ENCODE results near the gene GAGE2A. TPM values are rescaled to one million over a fixed set of nuclear protein-coding genes. Genes with fewer than 3 reads are reported as not detected.
"Not testable (repeated sequence)": the region's sequence is repeated elsewhere in the genome, so short reads cannot be mapped to it uniquely, and the experiment has no call there.

Gene GAGE2A, protein sequence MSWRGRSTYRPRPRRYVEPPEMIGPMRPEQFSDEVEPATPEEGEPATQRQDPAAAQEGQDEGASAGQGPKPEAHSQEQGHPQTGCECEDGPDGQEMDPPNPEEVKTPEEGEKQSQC
- total RNA-seq = not detected

DNA sequence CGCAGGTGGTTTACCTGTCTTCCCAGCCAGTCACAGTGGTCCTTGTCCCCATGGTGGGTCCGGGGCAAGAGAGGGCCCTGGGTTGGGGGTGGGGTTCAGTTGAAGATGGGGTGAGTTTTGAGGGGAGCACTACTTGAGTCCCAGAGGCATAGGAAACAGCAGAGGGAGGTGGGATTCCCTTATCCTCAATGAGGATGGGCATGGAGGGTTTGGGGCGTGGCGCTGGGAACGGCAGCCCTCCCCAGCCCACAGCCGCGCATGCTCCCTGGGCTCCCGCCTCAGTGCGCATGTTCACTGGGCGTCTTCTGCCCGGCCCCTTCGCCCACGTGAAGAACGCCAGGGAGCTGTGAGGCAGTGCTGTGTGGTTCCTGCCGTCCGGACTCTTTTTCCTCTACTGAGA is at the start of gene GAGE2A:
Gene GAGE2A, plus strand, starts transcription at position 301 of the 400 bp plus-strand sequence. CDS start 1,155 bp downstream, outside the sequence.
- ATAC-seq; DNase-seq (ENCODE audit: low spot score in 2 of 2): not testable (repeated sequence)

GRCh38 chrX:49541433-49541832 is 47.9 kb upstream of the GAGE2A start, which contains the start of gene GAGE12D:
Gene GAGE12D, plus strand, starts transcription at chrX:49541733. Its CDS starts 1,155 bp downstream, at chrX:49542888.
- H3K27ac Mint-ChIP-seq; H3K36me3 Mint-ChIP-seq; H3K9me3 Mint-ChIP-seq; DNase-seq (ENCODE audit: low spot score in 2 of 2); ATAC-seq: not testable (repeated sequence)

More for the DNA sequence above, at the start of gene GAGE2A:
- H3K9me3 Mint-ChIP-seq, H3K36me3 Mint-ChIP-seq, H3K27ac Mint-ChIP-seq: not testable (repeated sequence)

GRCh38 chrX:49550989-49551388 is 38.3 kb upstream of the GAGE2A start, which contains the start of gene GAGE12E:
Gene GAGE12E, plus strand, starts transcription at chrX:49551289. Its CDS starts 1,155 bp downstream, at chrX:49552444.
- H3K36me3 Mint-ChIP-seq; ATAC-seq; H3K9me3 Mint-ChIP-seq; DNase-seq (ENCODE audit: low spot score in 2 of 2); H3K27ac Mint-ChIP-seq: not testable (repeated sequence)

DNA sequence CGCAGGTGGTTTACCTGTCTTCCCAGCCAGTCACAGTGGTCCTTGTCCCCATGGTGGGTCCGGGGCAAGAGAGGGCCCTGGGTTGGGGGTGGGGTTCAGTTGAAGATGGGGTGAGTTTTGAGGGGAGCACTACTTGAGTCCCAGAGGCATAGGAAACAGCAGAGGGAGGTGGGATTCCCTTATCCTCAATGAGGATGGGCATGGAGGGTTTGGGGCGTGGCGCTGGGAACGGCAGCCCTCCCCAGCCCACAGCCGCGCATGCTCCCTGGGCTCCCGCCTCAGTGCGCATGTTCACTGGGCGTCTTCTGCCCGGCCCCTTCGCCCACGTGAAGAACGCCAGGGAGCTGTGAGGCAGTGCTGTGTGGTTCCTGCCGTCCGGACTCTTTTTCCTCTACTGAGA is 28.8 kb upstream of the GAGE2A start, which contains the start of gene GAGE12F:
Gene GAGE12F, plus strand, starts transcription at position 301 of the 400 bp plus-strand sequence. CDS start 1,155 bp downstream, outside the sequence.
- DNase-seq (ENCODE audit: low spot score in 2 of 2); H3K36me3 Mint-ChIP-seq; H3K9me3 Mint-ChIP-seq; H3K27ac Mint-ChIP-seq; ATAC-seq: not testable (repeated sequence)

GRCh38 chrX:49568728-49569127 is 20.6 kb upstream of the GAGE2A start:
- H3K9me3 Mint-ChIP-seq; H3K36me3 Mint-ChIP-seq; DNase-seq (ENCODE audit: low spot score in 2 of 2); H3K27ac Mint-ChIP-seq; ATAC-seq: not testable (repeated sequence)

- not testable (repeated sequence) for ATAC-seq; DNase-seq (ENCODE audit: low spot score in 2 of 2); H3K9me3 Mint-ChIP-seq
Measured at GRCh38 chrX:49569152-49569551, 20.1 kb upstream of the GAGE2A start.

GRCh38 chrX:49570100-49570499 is 19.2 kb upstream of the GAGE2A start, which contains the start of gene GAGE12G:
Gene GAGE12G, plus strand, starts transcription at chrX:49570400. Its CDS starts 1,155 bp downstream, at chrX:49571555.
- not testable (repeated sequence) for H3K36me3 Mint-ChIP-seq; H3K9me3 Mint-ChIP-seq; H3K27ac Mint-ChIP-seq; ATAC-seq; DNase-seq (ENCODE audit: low spot score in 2 of 2)

More at GRCh38 chrX:49569152-49569551, 20.1 kb upstream of the GAGE2A start:
- not testable (repeated sequence) for H3K27ac Mint-ChIP-seq, H3K36me3 Mint-ChIP-seq

- ATAC-seq; DNase-seq (ENCODE audit: low spot score in 2 of 2); H3K36me3 Mint-ChIP-seq; H3K9me3 Mint-ChIP-seq; H3K27ac Mint-ChIP-seq: not testable (repeated sequence)
Measured at GRCh38 chrX:49579649-49580048, 9.6 kb upstream of the GAGE2A start, which contains the start of gene GAGE12H. Gene GAGE12H, plus strand, starts transcription at chrX:49579949. Its CDS starts 1,155 bp downstream, at chrX:49581104.

- peak in 1 of 2 donors; percentile 3 for DNase-seq (ENCODE audit: low spot score in 2 of 2)
- H3K9me3 Mint-ChIP-seq, H3K36me3 Mint-ChIP-seq, H3K27ac Mint-ChIP-seq, ATAC-seq: not testable (repeated sequence)
Measured at GRCh38 chrX:49589769-49590478, 628 bp downstream of the GAGE2A start.

GRCh38 chrX:49590488-49590887 is 1.2 kb downstream of the GAGE2A start:
- ATAC-seq; DNase-seq (ENCODE audit: low spot score in 2 of 2); H3K36me3 Mint-ChIP-seq; H3K27ac Mint-ChIP-seq; H3K9me3 Mint-ChIP-seq: not testable (repeated sequence)

- DNase-seq (ENCODE audit: low spot score in 2 of 2); ATAC-seq; H3K9me3 Mint-ChIP-seq; H3K36me3 Mint-ChIP-seq; H3K27ac Mint-ChIP-seq: not testable (repeated sequence)
Measured at GRCh38 chrX:49598720-49599119, 9.4 kb downstream of the GAGE2A start, which contains the start of gene GAGE1. Gene GAGE1, plus strand, starts transcription at chrX:49599020. Its CDS starts 1,155 bp downstream, at chrX:49600175.

DNA sequence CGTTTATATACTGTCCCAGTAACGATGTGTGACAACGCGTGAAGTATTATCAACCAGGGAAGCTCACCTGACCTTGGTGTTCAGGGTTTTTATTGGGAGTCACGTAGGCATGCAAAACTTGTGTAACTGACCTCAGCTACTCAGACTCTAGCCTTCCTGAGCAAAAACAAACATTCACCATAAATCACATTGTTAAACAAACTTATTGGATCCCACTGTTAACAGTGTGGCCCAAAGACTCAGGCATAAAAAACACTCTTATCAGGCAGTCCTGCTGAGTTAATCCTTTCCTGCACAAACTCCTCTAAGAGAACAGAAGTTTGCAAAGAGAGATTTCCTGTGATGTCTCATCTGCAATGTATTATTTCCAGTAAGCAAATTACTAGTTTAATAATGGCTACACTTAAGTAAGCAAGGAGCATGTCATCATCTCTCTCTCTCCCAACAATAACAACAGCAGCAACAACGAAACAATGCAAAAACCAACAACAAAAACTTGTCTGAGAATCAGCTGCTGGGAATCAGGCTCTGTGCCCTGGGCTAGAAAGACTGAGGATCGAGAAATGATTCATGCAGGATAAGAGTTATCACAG is 21.5 kb downstream of the GAGE2A start:
- H3K27ac Mint-ChIP-seq = no peak overlapping the region
- no peaks in the 10 kb centered on the region for H3K36me3 Mint-ChIP-seq
- no peak for ATAC-seq
- H3K9me3 Mint-ChIP-seq = no peaks in the 10 kb centered on the region
- DNase-seq (ENCODE audit: low spot score in 2 of 2) = no peak

DNA sequence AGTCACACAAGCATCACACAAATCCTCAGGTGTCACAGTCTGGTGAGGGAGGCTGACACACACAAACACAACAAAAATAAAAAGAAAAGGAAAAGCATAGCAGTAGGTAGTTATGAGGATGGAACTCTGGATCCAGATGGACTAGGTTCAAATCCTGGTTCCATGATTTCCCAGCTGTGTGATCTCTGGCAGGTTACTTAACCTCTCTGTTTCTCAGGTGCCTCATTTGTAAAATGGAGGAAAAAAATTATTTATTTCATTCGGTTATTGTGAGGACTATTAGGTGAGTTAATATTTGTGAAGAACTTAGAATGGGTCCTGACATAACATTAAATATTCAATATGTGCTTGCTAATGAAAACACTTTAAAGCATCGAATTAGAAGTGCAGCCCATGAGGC is 29.3 kb downstream of the GAGE2A start:
- ATAC-seq (no peak), DNase-seq (ENCODE audit: low spot score in 2 of 2) (no peak)
- Mint-ChIP-seq H3K9me3 (no peaks in the 10 kb centered on the region), H3K27ac (no peak overlapping the region), H3K36me3 (no peaks in the 10 kb centered on the region)

DNA sequence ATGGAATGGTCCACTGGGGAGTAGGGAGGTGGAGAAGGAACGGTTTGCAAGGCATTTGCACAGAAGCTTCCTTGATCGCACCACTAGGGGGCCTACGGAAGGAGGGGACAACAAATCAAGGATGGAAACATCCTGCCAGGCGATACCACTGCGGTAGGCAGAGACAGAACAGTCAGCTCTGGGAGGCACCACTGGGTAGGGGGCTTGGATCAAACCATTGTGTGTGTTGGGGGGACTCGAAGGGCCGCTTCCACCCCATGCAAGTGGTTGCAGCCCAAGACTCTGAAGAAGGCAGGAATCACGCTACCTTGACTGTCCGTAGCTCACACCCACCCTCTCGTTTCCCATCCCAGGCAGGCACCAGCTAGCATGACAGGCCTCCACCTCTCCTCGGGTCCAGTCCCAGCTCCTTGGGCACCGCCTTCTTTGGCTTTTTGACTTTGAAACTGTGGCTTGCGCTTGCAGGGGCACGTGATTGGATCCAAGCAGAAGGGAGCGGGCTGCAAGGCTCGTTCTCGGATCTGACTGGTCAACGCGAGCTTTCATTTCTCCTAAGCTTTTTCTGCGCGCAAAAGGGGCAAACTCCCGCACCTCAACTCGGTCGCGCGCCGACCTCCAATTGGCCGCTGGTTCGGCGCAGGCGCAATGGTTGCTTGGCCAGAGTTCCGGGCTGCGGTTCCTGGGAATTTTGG is 37.9 kb downstream of the GAGE2A start:
- Mint-ChIP-seq H3K27ac (peak overlapping the region in 1 of 2 donors; percentile 57), H3K9me3 (peaks cover 3% of the 10 kb centered on the region in 2 donors), H3K36me3 (peaks cover 0 to 7% of the 10 kb centered on the region in 2 donors)
- DNase-seq (ENCODE audit: low spot score in 2 of 2) (peak; percentile 7 to 54), ATAC-seq (peak; percentile 46 to 78)

DNA sequence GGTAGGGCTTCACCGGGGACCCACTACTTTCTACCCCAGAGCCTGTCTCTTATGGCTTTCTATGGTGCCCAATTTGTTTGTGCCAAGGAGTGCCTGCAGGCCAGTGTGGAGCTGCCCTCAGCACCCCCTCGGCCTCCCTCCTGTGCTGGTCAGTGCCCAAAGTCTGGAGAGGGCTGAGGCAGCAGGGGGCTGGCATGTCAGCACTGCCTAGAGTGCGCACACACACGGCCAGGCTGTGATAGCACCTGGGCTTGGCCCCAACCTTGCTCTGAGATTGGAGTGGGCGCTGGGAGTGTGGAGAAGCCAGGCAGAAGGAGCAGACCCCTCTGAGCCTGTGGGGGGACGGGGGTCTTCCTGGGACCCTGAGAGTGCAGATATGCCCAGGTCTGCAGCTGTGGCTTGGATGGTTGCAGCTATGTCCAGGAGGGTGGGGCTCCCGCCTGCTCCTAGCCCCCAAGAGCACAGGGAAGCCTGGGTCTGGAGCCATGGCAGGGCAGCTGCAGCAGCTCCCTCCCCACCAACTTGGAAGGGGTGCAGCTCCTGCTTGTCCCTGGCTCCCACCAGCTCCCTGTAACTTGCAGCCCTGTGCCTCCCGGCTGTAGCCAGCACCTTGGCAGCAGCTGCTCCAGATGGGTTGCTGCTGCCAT is 55.8 kb downstream of the GAGE2A start:
- H3K36me3 Mint-ChIP-seq = no peaks in the 10 kb centered on the region
- DNase-seq (ENCODE audit: low spot score in 2 of 2) (no peak), ATAC-seq (no peak)
- H3K27ac Mint-ChIP-seq = no peak overlapping the region
- H3K9me3 Mint-ChIP-seq = no peaks in the 10 kb centered on the region

All from activated naive CD4-positive, alpha-beta T cell treated with anti-CD3 and anti-CD28 coated beads, Interleukin-2, amount 50 U/mL, for 72 hours (primary cell).